GM15510 (cell line): Measurements from ENCODE around the gene LCA5.

Experiments used
- POLR2A ChIP-seq: IDR thresholded peaks from 3 replicates; pipeline ENCODE4 v1.6.1; 2011; ENCODE audit warnings: borderline replicate concordance; ENCODE audit not compliant: insufficient read length; ENCODE audit errors: extremely low read depth

Gene LCA5

GRCh38 chr6:79546186-79546585 is 9.0 kb upstream of the LCA5 start:
- no peak for TF ChIP-seq POLR2A

- TF ChIP-seq POLR2A: no peak
Measured at GRCh38 chr6:79544939-79545450, 7.8 kb upstream of the LCA5 start.

GRCh38 chr6:79544299-79544927 is 7.2 kb upstream of the LCA5 start:
- no peak for TF ChIP-seq POLR2A

- no peak for TF ChIP-seq POLR2A
Measured at GRCh38 chr6:79543886-79544285, 6.7 kb upstream of the LCA5 start.

GRCh38 chr6:79543411-79543810 is 6.2 kb upstream of the LCA5 start:
- TF ChIP-seq POLR2A: no peak

GRCh38 chr6:79538106-79538971 is 1.1 kb upstream of the LCA5 start:
- no peak for TF ChIP-seq POLR2A

- no peak for TF ChIP-seq POLR2A
Measured at GRCh38 chr6:79536585-79536953, 661 bp downstream of the LCA5 start.

GRCh38 chr6:79526897-79527296 is 10.3 kb downstream of the LCA5 start:
- TF ChIP-seq POLR2A: no peak

GRCh38 chr6:79525272-79526100 is 11.7 kb downstream of the LCA5 start:
- no peak for TF ChIP-seq POLR2A

GRCh38 chr6:79524065-79524464 is 13.2 kb downstream of the LCA5 start:
- TF ChIP-seq POLR2A: no peak

- no peak for TF ChIP-seq POLR2A
Measured at GRCh38 chr6:79522609-79523008, 14.6 kb downstream of the LCA5 start.

- no peak for TF ChIP-seq POLR2A
Measured at GRCh38 chr6:79520534-79520933, 16.7 kb downstream of the LCA5 start.

- TF ChIP-seq POLR2A: no peak
Measured at GRCh38 chr6:79518842-79519241, 18.4 kb downstream of the LCA5 start.

GRCh38 chr6:79515436-79515835 is 21.8 kb downstream of the LCA5 start:
- TF ChIP-seq POLR2A: no peak

- no peak for TF ChIP-seq POLR2A
Measured at GRCh38 chr6:79513111-79513510, 24.1 kb downstream of the LCA5 start.

GRCh38 chr6:79512014-79512413 is 25.2 kb downstream of the LCA5 start:
- no peak for TF ChIP-seq POLR2A

- TF ChIP-seq POLR2A: no peak
Measured at GRCh38 chr6:79510707-79511106, 26.5 kb downstream of the LCA5 start.
